GM23248 (cell line): Measurements from ENCODE around the gene CPVL. TPM values are rescaled to one million over a fixed set of nuclear protein-coding genes. Genes with fewer than 3 reads are reported as not detected.

Experiments used
- DNase-seq: peaks from one replicate; pipeline ENCODE4 v3.0.0-alpha.2; 2015
- H2AFZ ChIP-seq: fragments of 200-600 bp; sonication (generic); 2 replicates; pipeline ENCODE4 v1.6.1; 2016; ENCODE audit warnings: antibody characterized with exemption
- H3F3A ChIP-seq: fragments of 200-600 bp; sonication (generic); 2 replicates; pipeline ENCODE4 v1.6.1; 2016; ENCODE audit warnings: mild to moderate bottlenecking, antibody characterized with exemption, mixed run types; ENCODE audit not compliant: insufficient read depth
- H3K27ac ChIP-seq: fragments of 200-600 bp; sonication (generic); 2 replicates; pipeline ENCODE4 v1.5.1; 2016; ENCODE audit warnings: mild to moderate bottlenecking
- H3K27me3 ChIP-seq: fragments of 200-600 bp; sonication (generic); replicated peaks from 2 replicates; pipeline ENCODE4 v1.6.1; 2016; ENCODE audit warnings: mild to moderate bottlenecking; ENCODE audit not compliant: insufficient read depth
- H3K36me3 ChIP-seq: fragments of 200-600 bp; sonication (generic); 2 replicates; pipeline ENCODE4 v1.6.1; 2016; ENCODE audit warnings: low read depth, mild to moderate bottlenecking
- H3K4me1 ChIP-seq: fragments of 200-600 bp; sonication (generic); 2 replicates; pipeline ENCODE4 v1.6.1; 2016; ENCODE audit warnings: mild to moderate bottlenecking; ENCODE audit not compliant: insufficient read depth
- H3K4me2 ChIP-seq: fragments of 200-600 bp; sonication (generic); one replicate; pipeline ENCODE4 v1.6.1; 2016; ENCODE audit warnings: mild to moderate bottlenecking; ENCODE audit not compliant: unreplicated experiment
- H3K4me3 ChIP-seq: fragments of 200-600 bp; sonication (generic); 2 replicates; pipeline ENCODE4 v1.5.1; 2016; ENCODE audit warnings: mild to moderate bottlenecking
- H3K79me2 ChIP-seq: fragments of 200-600 bp; sonication (generic); 2 replicates; pipeline ENCODE4 v1.6.1; 2016; ENCODE audit warnings: mild to moderate bottlenecking; ENCODE audit not compliant: insufficient read depth
- H3K9ac ChIP-seq: fragments of 200-600 bp; sonication (generic); 2 replicates; pipeline ENCODE4 v1.6.1; 2016; ENCODE audit warnings: mild to moderate bottlenecking
- H3K9me2 ChIP-seq: fragments of 200-600 bp; sonication (generic); 2 replicates; pipeline ENCODE4 v1.6.1; 2016; ENCODE audit warnings: mixed run types, mild to moderate bottlenecking, moderate library complexity; ENCODE audit not compliant: insufficient read depth
- H3K9me3 ChIP-seq: fragments of 200-600 bp; sonication (generic); one replicate; pipeline ENCODE4 v1.6.1; 2017; ENCODE audit warnings: low read depth
- H4K20me1 ChIP-seq: fragments of 200-600 bp; sonication (generic); 2 replicates; pipeline ENCODE4 v1.6.0; 2016; ENCODE audit not compliant: insufficient read depth
- EZH2 ChIP-seq: fragments of 200-600 bp; sonication (generic); IDR thresholded peaks from 2 replicates; pipeline ENCODE4 v1.6.1; 2018; ENCODE audit warnings: antibody characterized with exemption, mild to moderate bottlenecking; ENCODE audit not compliant: insufficient read depth, poor library complexity, severe bottlenecking
- EZH2phosphoT487 ChIP-seq: fragments of 200-600 bp; sonication (generic); IDR thresholded peaks from 2 replicates; pipeline ENCODE4 v1.6.1; 2018; ENCODE audit warnings: antibody characterized with exemption, moderate library complexity, mild to moderate bottlenecking, low read depth; ENCODE audit not compliant: insufficient read depth
- WGBS, 2 experiments: methylation state at CpG; one replicate each; pipeline ENCODE4 v1.1.6; 2015 to 2017; ENCODE audit warnings: low lambda C conversion rate in 2 of 2, low coverage in 1 of 2; ENCODE audit errors: missing lambda C conversion rate in 2 of 2; 5-methylcytosine and 5-hydroxymethylcytosine counted together
- in situ Hi-C: fragments of 300-500 bp; cut with MboI; formaldehyde crosslinking; loops from 2 replicates; pipeline ENCODE4 v1.15.0; 2020
- polyA plus RNA-seq: library from polyadenylated mRNA; unstranded; fragments of >200 nt; fragmentation: Nextera tagmentation; extraction: Ambion mirVana; gene quantifications from 2 replicates; pipeline ENCODE4 v1.2.1, GENCODE V29; 2016
- total RNA-seq: library from RNA; depleted of rRNA; stranded (reverse); fragments of >200 nt; shearing (Covaris generic); gene quantifications from 2 replicates; pipeline ENCODE4 v1.2.3, GENCODE V29; 2014

The CPVL gene
- total and polyA plus RNA-seq, 2 experiments from 2014 or later = not detected

DNA sequence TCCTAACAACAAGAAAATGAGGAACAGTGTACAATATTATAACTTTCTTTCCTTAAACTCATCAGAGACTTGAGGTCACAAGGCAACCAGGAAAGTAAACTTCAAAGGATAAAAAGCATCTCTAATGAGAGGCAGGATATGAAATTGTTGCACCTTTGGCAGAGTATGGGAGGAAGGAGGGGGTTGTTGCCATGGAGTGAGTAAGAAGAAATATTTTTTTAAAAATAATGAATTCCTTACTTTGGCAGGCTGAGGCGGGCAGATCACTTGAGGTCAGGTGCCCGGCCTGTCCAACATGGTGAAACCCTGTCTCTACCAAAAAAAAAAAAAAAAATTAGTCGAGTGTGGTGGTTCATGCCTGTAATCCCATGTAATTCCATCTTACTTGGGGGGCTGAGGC lies 27.1 kb upstream of the CPVL start:
- Histone ChIP-seq H3K9me3 (no peaks in the 10 kb centered on the region), H3K27ac (no peak overlapping the region), H3F3A (no peaks in the 10 kb centered on the region), H3K79me2 (no peaks in the 10 kb centered on the region), H3K9ac (no peak overlapping the region), H3K9me2 (no peaks in the 10 kb centered on the region), H3K36me3 (no peaks in the 10 kb centered on the region), H2AFZ (no peak overlapping the region), H3K27me3 (peaks cover 28% of the 10 kb centered on the region), H3K4me3 (no peak overlapping the region), H3K4me1 (no peaks in the 10 kb centered on the region), H3K4me2 (no peak overlapping the region), H4K20me1 (no peaks in the 10 kb centered on the region)
- in situ Hi-C loops = no loop called here
- WGBS, 2 experiments = 1 to 4% methylated on average over 3 of the region's 3 CpGs
- DNase-seq = no peak
- TF ChIP-seq EZH2phosphoT487 = no peak
- TF ChIP-seq EZH2 = no peak

DNA sequence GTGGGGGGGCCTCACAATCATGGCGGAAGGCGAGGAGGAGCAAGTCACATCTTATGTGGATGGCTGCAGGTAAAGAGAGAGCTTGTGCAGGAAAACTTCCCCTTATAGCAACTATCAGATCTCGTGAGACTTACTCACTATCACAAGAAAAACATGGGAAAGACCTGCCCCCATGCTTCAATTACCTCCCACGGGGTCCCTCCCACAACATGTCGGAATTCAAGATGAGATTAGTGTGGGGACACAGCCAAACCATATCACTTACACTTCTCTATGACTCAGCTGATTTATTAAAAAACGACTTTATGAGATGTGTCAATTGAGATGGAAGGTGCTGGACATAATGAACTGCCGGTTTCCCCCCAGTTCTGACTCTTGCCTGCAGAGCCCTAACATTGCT lies 24.4 kb upstream of the CPVL start:
- no peak for DNase-seq
- no peaks in the 10 kb centered on the region for H4K20me1 ChIP-seq
- TF ChIP-seq EZH2 = no peak
- TF ChIP-seq EZH2phosphoT487 = no peak
- WGBS, 2 experiments = 63 to 64% methylated on average over 7 of the region's 7 CpGs
- no peaks in the 10 kb centered on the region for H3K79me2 ChIP-seq
- in situ Hi-C loops = no loop called here
- no peaks in the 10 kb centered on the region for H3K4me1 ChIP-seq
- peaks cover 33% of the 10 kb centered on the region for H3K27me3 ChIP-seq
- H3K4me3 ChIP-seq = no peak overlapping the region
- no peak overlapping the region for H2AFZ ChIP-seq
- no peak overlapping the region for H3K27ac ChIP-seq
- no peaks in the 10 kb centered on the region for H3F3A ChIP-seq
- H3K9ac ChIP-seq = no peak overlapping the region
- H3K9me3 ChIP-seq = no peaks in the 10 kb centered on the region
- no peak overlapping the region for H3K4me2 ChIP-seq
- H3K9me2 ChIP-seq = no peaks in the 10 kb centered on the region
- H3K36me3 ChIP-seq = no peaks in the 10 kb centered on the region

DNA sequence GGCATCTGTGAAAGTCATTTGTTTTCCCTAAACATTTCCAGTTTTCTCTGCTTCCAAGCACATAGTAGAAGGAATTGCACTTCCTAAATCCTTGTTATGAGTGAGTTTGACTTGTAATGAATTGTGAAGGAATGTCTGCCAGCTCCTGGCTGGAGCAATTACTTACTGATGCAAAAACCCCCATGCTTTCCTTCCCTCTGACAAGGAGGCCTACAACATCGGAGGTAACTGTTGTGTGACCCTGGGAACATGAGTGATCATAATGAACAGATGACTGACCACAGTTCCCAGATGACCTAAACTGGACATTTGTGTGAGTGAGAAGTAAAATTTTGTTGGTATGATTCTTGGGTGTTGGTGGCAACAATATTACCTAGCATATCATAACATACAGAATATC lies 21.4 kb upstream of the CPVL start:
- in situ Hi-C loops = no loop called here
- peaks cover 33% of the 10 kb centered on the region for H3K27me3 ChIP-seq

DNA sequence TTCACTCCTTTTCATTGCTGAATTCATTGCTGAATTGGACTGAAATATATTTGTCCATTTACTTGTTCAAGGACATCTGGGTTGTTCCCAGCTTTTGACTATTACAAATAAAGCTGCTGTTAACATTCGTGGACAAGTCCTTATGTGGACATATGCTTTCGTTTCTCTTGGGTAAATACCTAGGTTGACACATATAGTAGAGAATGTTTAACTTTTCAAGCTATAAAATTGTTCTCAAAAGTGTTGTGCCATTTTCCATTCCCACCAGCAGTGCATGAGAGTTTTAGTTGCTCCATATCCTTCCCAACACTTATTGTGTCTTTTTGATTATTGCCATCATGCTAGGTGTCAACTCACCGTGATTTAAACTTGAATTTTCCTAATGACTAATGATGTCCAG lies 17.5 kb upstream of the CPVL start:
- H3K9ac ChIP-seq = no peak overlapping the region
- H4K20me1 ChIP-seq = no peaks in the 10 kb centered on the region
- no peaks in the 10 kb centered on the region for H3K36me3 ChIP-seq
- H2AFZ ChIP-seq = no peak overlapping the region
- H3K4me1 ChIP-seq = no peaks in the 10 kb centered on the region
- no peak for DNase-seq
- H3K4me2 ChIP-seq = no peak overlapping the region
- in situ Hi-C loops = no loop called here
- no peaks in the 10 kb centered on the region for H3F3A ChIP-seq
- TF ChIP-seq EZH2phosphoT487 (no peak), EZH2 (no peak)
- no peak overlapping the region for H3K4me3 ChIP-seq
- H3K9me2 ChIP-seq = no peaks in the 10 kb centered on the region
- WGBS, 2 experiments = 30 to 35% methylated on average over 3 of the region's 3 CpGs
- no peaks in the 10 kb centered on the region for H3K9me3 ChIP-seq
- H3K79me2 ChIP-seq = no peaks in the 10 kb centered on the region
- peaks cover 13% of the 10 kb centered on the region for H3K27me3 ChIP-seq
- H3K27ac ChIP-seq = no peak overlapping the region

More for the DNA sequence above, 21.4 kb upstream of the CPVL start:
- Histone ChIP-seq H3K4me2 (no peak overlapping the region), H3K9me2 (no peaks in the 10 kb centered on the region), H2AFZ (no peak overlapping the region), H3K9ac (no peak overlapping the region), H3K79me2 (no peaks in the 10 kb centered on the region), H3K4me1 (no peaks in the 10 kb centered on the region), H3K9me3 (no peaks in the 10 kb centered on the region), H3F3A (no peaks in the 10 kb centered on the region), H4K20me1 (no peaks in the 10 kb centered on the region), H3K4me3 (no peak overlapping the region), H3K27ac (no peak overlapping the region), H3K36me3 (no peaks in the 10 kb centered on the region)
- no peak for DNase-seq
- TF ChIP-seq EZH2phosphoT487 (no peak), EZH2 (no peak)
- 63 to 89% methylated on average over 1 of the region's 1 CpG for WGBS, 2 experiments

DNA sequence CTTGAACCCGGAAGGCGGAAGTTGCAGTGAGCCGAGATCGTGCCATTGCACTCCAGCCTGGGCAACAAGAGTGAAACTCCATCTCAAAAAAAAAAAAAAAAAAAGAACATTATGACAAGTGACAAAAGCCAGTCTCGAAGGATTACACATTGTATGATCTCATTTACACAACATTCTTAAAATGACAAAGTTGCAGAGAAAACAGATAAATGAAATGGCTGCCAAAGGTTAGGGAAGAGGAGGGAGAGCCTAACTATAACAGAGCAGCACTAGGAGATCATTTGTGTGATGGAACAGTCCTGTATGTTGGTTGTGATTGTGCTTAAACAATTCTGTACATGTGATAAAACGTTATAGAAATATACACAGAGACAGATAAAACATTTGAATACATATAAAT lies 16.2 kb upstream of the CPVL start:
- Histone ChIP-seq H3K79me2 (no peaks in the 10 kb centered on the region), H3K9me3 (no peaks in the 10 kb centered on the region), H3K9ac (no peak overlapping the region), H3K4me2 (no peak overlapping the region), H3K27me3 (peaks cover 11% of the 10 kb centered on the region), H4K20me1 (no peaks in the 10 kb centered on the region), H3K4me1 (no peaks in the 10 kb centered on the region), H2AFZ (no peak overlapping the region), H3K36me3 (no peaks in the 10 kb centered on the region), H3K27ac (no peak overlapping the region), H3K9me2 (no peaks in the 10 kb centered on the region), H3K4me3 (no peak overlapping the region), H3F3A (no peaks in the 10 kb centered on the region)
- DNase-seq = no peak
- in situ Hi-C loops = no loop called here
- WGBS, 2 experiments = 40 to 45% methylated on average over 6 of the region's 6 CpGs
- TF ChIP-seq EZH2phosphoT487 (no peak), EZH2 (no peak)
